IMR-90 (cell line): ENCODE results near the gene DEK. TPM values are rescaled to one million over a fixed set of nuclear protein-coding genes. Genes with fewer than 3 reads are reported as not detected.

Source experiments
- ATAC-seq: fragments of 200-7000 bp; cut with Tn5 transposase; 2 replicates; pipeline ENCODE4 v1.9.1; 2020; ENCODE audit warnings: low read depth, mild to moderate bottlenecking, moderate library complexity
- BruUV-seq: library from RNA; stranded (reverse); fragments of 400-500 nt; replicated peaks from 2 replicates; lab custom pipeline; 2021; lab: Mats Ljungman, UMichigan
- CTCF ChIA-PET: fragments of 300-600 bp; formaldehyde crosslinking; extraction: SDS; loops from one replicate; lab custom pipeline; 2021; ENCODE audit warnings: antibody characterized with exemption; lab: Yijun Ruan, JAX
- POLR2A ChIA-PET: fragments of 300-600 bp; sonication (Branson Sonifier 250); formaldehyde crosslinking; loops from one replicate; lab custom pipeline; 2022; ENCODE audit warnings: antibody characterized with exemption; ENCODE audit not compliant: unreplicated experiment; lab: Charles Lee
- DNase-seq: peaks from one replicate; pipeline ENCODE4 v3.0.0; 2013
- H2AFZ ChIP-seq: replicated peaks from 2 replicates; pipeline ENCODE3; 2013; ENCODE audit warnings: low read length, mild to moderate bottlenecking; ENCODE audit not compliant: poor library complexity
- H2AK5ac ChIP-seq: 2 replicates; pipeline ENCODE4 v1.6.1; 2013; ENCODE audit warnings: low read depth, low read length, inconsistent platforms
- H2AK9ac ChIP-seq: replicated peaks from 2 replicates; pipeline ENCODE3; 2013; ENCODE audit warnings: mild to moderate bottlenecking, low read depth, low read length, moderate library complexity; ENCODE audit not compliant: poor library complexity
- H2BK120ac ChIP-seq: 2 replicates; pipeline ENCODE4 v1.6.1; 2013; ENCODE audit warnings: low read depth, low read length, inconsistent platforms
- H2BK15ac ChIP-seq: 3 replicates; pipeline ENCODE4 v1.6.1; 2013; ENCODE audit warnings: low read depth, low read length, inconsistent platforms
- H2BK20ac ChIP-seq: 2 replicates; pipeline ENCODE4 v1.6.1; 2013; ENCODE audit warnings: low read depth, mild to moderate bottlenecking, inconsistent platforms, low read length, moderate library complexity
- H2BK5ac ChIP-seq: 2 replicates; pipeline ENCODE4 v1.6.1; 2013; ENCODE audit warnings: mild to moderate bottlenecking, low read depth, low read length, inconsistent platforms; ENCODE audit not compliant: poor library complexity, severe bottlenecking
- H3K14ac ChIP-seq: replicated peaks from 2 replicates; pipeline ENCODE4 v1.6.1; 2013; ENCODE audit warnings: low read depth, low read length, inconsistent platforms
- H3K18ac ChIP-seq: 2 replicates; pipeline ENCODE4 v1.6.1; 2013; ENCODE audit warnings: low read depth, low read length, control low read depth
- H3K23ac ChIP-seq: 2 replicates; pipeline ENCODE4 v1.6.1; 2013; ENCODE audit warnings: low read depth, low read length, inconsistent platforms
- H3K27ac ChIP-seq: 2 replicates; pipeline ENCODE4 v1.5.1; 2013; ENCODE audit warnings: mild to moderate bottlenecking, control low read depth, low read length; ENCODE audit not compliant: insufficient read depth
- H3K27me3 ChIP-seq: 2 replicates; pipeline ENCODE4 v1.6.1; 2013; ENCODE audit warnings: low read length; ENCODE audit not compliant: control insufficient read depth, insufficient read depth
- H3K36me3 ChIP-seq: 2 replicates; pipeline ENCODE4 v1.6.1; 2013; ENCODE audit warnings: low read length, mixed read lengths; ENCODE audit not compliant: control insufficient read depth, insufficient read depth
- H3K4ac ChIP-seq: 2 replicates; pipeline ENCODE4 v1.6.1; 2013; ENCODE audit warnings: low read depth, low read length, inconsistent platforms
- H3K4me1 ChIP-seq: 2 replicates; pipeline ENCODE4 v1.6.1; 2013; ENCODE audit warnings: low read length, mixed read lengths; ENCODE audit not compliant: control insufficient read depth, insufficient read depth
- H3K4me2 ChIP-seq: 2 replicates; pipeline ENCODE4 v1.6.1; 2013; ENCODE audit warnings: low read depth, mild to moderate bottlenecking, control low read depth, low read length, moderate library complexity
- H3K4me3 ChIP-seq: 2 replicates; pipeline ENCODE4 v1.5.1; 2013; ENCODE audit warnings: low read depth, mild to moderate bottlenecking, control low read depth, low read length, moderate library complexity; ENCODE audit not compliant: insufficient read depth
- H3K56ac ChIP-seq: 2 replicates; pipeline ENCODE4 v1.6.1; 2013; ENCODE audit warnings: low read length, inconsistent platforms; ENCODE audit not compliant: insufficient read depth; ENCODE audit errors: extremely low read depth
- H3K79me1 ChIP-seq, 2 experiments: 2 replicates each; pipeline ENCODE4 v1.6.1; 2013; ENCODE audit warnings: low read length in 2 of 2, inconsistent platforms in 1 of 2, low read depth in 1 of 2
- H3K9ac ChIP-seq: 2 replicates; pipeline ENCODE4 v1.6.1; 2013; ENCODE audit warnings: low read depth, low read length, control low read depth
- H3K9me1 ChIP-seq: 2 replicates; pipeline ENCODE4 v1.6.1; 2013; ENCODE audit warnings: low read length, inconsistent platforms; ENCODE audit not compliant: insufficient read depth
- H3K9me3 ChIP-seq: 2 replicates; pipeline ENCODE4 v1.6.1; 2013; ENCODE audit warnings: low read length; ENCODE audit not compliant: control insufficient read depth, insufficient read depth
- H4K20me1 ChIP-seq: 2 replicates; pipeline ENCODE4 v1.6.1; 2013; ENCODE audit warnings: low read length, inconsistent platforms; ENCODE audit not compliant: insufficient read depth
- H4K5ac ChIP-seq: 2 replicates; pipeline ENCODE4 v1.6.1; 2013; ENCODE audit warnings: mild to moderate bottlenecking, low read depth, low read length, control low read depth
- H4K8ac ChIP-seq, 2 experiments: 2 replicates each; pipeline ENCODE4 v1.6.1; 2013; ENCODE audit warnings: low read depth in 2 of 2, low read length in 2 of 2, control low read depth in 1 of 2, inconsistent platforms in 1 of 2
- H4K91ac ChIP-seq: 2 replicates; pipeline ENCODE4 v1.6.1; 2013; ENCODE audit warnings: low read depth, low read length, inconsistent platforms; ENCODE audit not compliant: insufficient read depth
- BHLHE40 ChIP-seq: fragments of 150-350 bp; IDR thresholded peaks from 2 replicates; pipeline ENCODE4 v1.6.1; 2016; ENCODE audit warnings: mild to moderate bottlenecking, low read depth, low read length
- MAFK ChIP-seq: IDR thresholded peaks from 2 replicates; pipeline ENCODE4 v1.6.1; 2012; ENCODE audit warnings: low read depth, low read length, improper control_type of control experiment
- MAZ ChIP-seq: IDR thresholded peaks from 2 replicates; pipeline ENCODE4 v1.6.1; 2012; ENCODE audit warnings: low read depth, mild to moderate bottlenecking, low read length, improper control_type of control experiment, moderate library complexity, borderline replicate concordance
- MXI1 ChIP-seq: IDR thresholded peaks from 2 replicates; pipeline ENCODE4 v1.6.1; 2012; ENCODE audit warnings: low read depth, mild to moderate bottlenecking, low read length, moderate library complexity, borderline replicate concordance
- NFE2L2 ChIP-seq: fragments of 150-350 bp; IDR thresholded peaks from 2 replicates; pipeline ENCODE4 v1.6.1; 2016; ENCODE audit warnings: low read depth, mild to moderate bottlenecking, low read length
- POLR2A ChIP-seq: IDR thresholded peaks from 2 replicates; pipeline ENCODE4 v1.6.1; 2012; ENCODE audit warnings: mild to moderate bottlenecking, low read depth, low read length
- RAD21 ChIP-seq: IDR thresholded peaks from 2 replicates; pipeline ENCODE4 v1.6.1; 2012; ENCODE audit warnings: low read length, improper control_type of control experiment
- RCOR1 ChIP-seq: IDR thresholded peaks from 2 replicates; pipeline ENCODE4 v1.6.1; 2012; ENCODE audit warnings: mild to moderate bottlenecking, low read length, improper control_type of control experiment; ENCODE audit not compliant: insufficient replicate concordance
- RFX5 ChIP-seq: IDR thresholded peaks from 2 replicates; pipeline ENCODE4 v1.8.0; 2012; ENCODE audit warnings: low read depth, mild to moderate bottlenecking, low read length, moderate library complexity
- SMC3 ChIP-seq: fragments of 150-350 bp; IDR thresholded peaks from 2 replicates; pipeline ENCODE4 v1.6.1; 2016; ENCODE audit warnings: low read depth, mild to moderate bottlenecking, antibody characterized with exemption, low read length, moderate library complexity
- WGBS, 2 experiments: methylation state at CpG; one replicate each; pipeline versions ENCODE4 v1.1.5 to v1.1.7; 2013; ENCODE audit warnings: missing lambda C conversion rate in 2 of 2; ENCODE audit not compliant: insufficient read length in 1 of 2; ENCODE audit errors: extremely low coverage in 2 of 2; 5-methylcytosine and 5-hydroxymethylcytosine counted together
- dilution Hi-C: fragments of 300-500 bp; cut with HindIII; formaldehyde crosslinking; loops from one replicate; pipeline ENCODE4 v1.14.3; 2018; ENCODE audit warnings: low sequenced_read_pairs; ENCODE audit not compliant: unreplicated experiment
- in situ Hi-C: fragments of 300-500 bp; cut with MboI; formaldehyde crosslinking; loops from 3 replicates; pipeline ENCODE4 v1.14.3; 2019; ENCODE audit warnings: low sequenced_read_pairs, inconsistent platforms, mixed read lengths
- intact Hi-C: fragments of 100-400 bp; cut with micrococcal nuclease; formaldehyde crosslinking; loops from 2 replicates; pipeline ENCODE4 v1.10.0; 2022
- polyA plus RNA-seq, 3 experiments: library from polyadenylated mRNA; depleted of rRNA; stranded (reverse); fragments of >200 nt; gene quantifications; 2 replicates each; pipeline ENCODE4 v1.2.3, GENCODE V29; 2012; ENCODE audit warnings: low replicate concordance in 1 of 3
- total RNA-seq: library from RNA; depleted of rRNA; stranded (reverse); fragments of >200 nt; gene quantifications from 2 replicates; pipeline ENCODE4 v1.2.3, GENCODE V29; 2012
- TF ChIP-seq, protein P1 (sequence below): conservative IDR thresholded peaks from 2 replicates; pipeline ENCODE4 v1.5.1; 2012; ENCODE audit warnings: mild to moderate bottlenecking, low read depth, low read length, improper control_type of control experiment
- TF ChIP-seq, protein P2 (sequence below): fragments of 150-350 bp; IDR thresholded peaks from 2 replicates; pipeline ENCODE4 v1.6.1; 2016; ENCODE audit warnings: low read depth, mild to moderate bottlenecking, low read length, moderate library complexity, borderline replicate concordance

The DEK gene
- total and polyA plus RNA-seq, 2 of the 4 experiments (the other 2 are of a cell fraction): 33.5 to 37.1 TPM

- Histone ChIP-seq H3K56ac (no peak overlapping the region), H2AK9ac (no peak overlapping the region), H4K20me1 (no peaks in the 10 kb centered on the region), H4K8ac (no peak overlapping the region), H2AFZ (no peak overlapping the region), H3K23ac (no peak overlapping the region), H3K36me3 (no peaks in the 10 kb centered on the region), H3K9me3 (no peaks in the 10 kb centered on the region), H3K4me3 (no peak overlapping the region), H2BK5ac (no peak overlapping the region), H3K9me1 (no peaks in the 10 kb centered on the region; the same call in 1 of the 2 replicates), H3K9ac (no peak overlapping the region), H3K4me1 (no peaks in the 10 kb centered on the region), H4K91ac (no peak overlapping the region), H2BK120ac (no peak overlapping the region), H3K18ac (no peak overlapping the region), H3K27me3 (no peaks in the 10 kb centered on the region), H2BK15ac (no peak overlapping the region), H3K79me1 (no peaks in the 10 kb centered on the region), H4K5ac (no peak overlapping the region), H2BK20ac (no peak overlapping the region), H3K4me2 (no peak overlapping the region), H3K14ac (no peak overlapping the region), H3K27ac (no peak overlapping the region), H3K4ac (no peak overlapping the region), H2AK5ac (no peak overlapping the region)
- intact Hi-C loops: no loop called here
- dilution Hi-C loops: no loop called here
- ChIA-PET POLR2A (no interaction called here), CTCF (no interaction called here)
- no CpG with 5 or more reads among the region's 6 CpGs for WGBS, 2 experiments
- ATAC-seq: no peak
- DNase-seq: peak; percentile 23
- BruUV-seq: no TSS peak
- in situ Hi-C loops: no loop called here
- peak; percentile 37; the same call in 1 of the 2 replicates for TF ChIP-seq NFE2L2
- TF ChIP-seq, protein P1, sequence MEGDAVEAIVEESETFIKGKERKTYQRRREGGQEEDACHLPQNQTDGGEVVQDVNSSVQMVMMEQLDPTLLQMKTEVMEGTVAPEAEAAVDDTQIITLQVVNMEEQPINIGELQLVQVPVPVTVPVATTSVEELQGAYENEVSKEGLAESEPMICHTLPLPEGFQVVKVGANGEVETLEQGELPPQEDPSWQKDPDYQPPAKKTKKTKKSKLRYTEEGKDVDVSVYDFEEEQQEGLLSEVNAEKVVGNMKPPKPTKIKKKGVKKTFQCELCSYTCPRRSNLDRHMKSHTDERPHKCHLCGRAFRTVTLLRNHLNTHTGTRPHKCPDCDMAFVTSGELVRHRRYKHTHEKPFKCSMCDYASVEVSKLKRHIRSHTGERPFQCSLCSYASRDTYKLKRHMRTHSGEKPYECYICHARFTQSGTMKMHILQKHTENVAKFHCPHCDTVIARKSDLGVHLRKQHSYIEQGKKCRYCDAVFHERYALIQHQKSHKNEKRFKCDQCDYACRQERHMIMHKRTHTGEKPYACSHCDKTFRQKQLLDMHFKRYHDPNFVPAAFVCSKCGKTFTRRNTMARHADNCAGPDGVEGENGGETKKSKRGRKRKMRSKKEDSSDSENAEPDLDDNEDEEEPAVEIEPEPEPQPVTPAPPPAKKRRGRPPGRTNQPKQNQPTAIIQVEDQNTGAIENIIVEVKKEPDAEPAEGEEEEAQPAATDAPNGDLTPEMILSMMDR: no peak
- TF ChIP-seq, protein P2, sequence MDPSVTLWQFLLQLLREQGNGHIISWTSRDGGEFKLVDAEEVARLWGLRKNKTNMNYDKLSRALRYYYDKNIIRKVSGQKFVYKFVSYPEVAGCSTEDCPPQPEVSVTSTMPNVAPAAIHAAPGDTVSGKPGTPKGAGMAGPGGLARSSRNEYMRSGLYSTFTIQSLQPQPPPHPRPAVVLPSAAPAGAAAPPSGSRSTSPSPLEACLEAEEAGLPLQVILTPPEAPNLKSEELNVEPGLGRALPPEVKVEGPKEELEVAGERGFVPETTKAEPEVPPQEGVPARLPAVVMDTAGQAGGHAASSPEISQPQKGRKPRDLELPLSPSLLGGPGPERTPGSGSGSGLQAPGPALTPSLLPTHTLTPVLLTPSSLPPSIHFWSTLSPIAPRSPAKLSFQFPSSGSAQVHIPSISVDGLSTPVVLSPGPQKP: no peak
- TF ChIP-seq POLR2A: no peak
- TF ChIP-seq BHLHE40: no peak
- TF ChIP-seq SMC3: no peak
- no peak for TF ChIP-seq RAD21
- TF ChIP-seq RFX5: no peak
- TF ChIP-seq RCOR1: no peak
- TF ChIP-seq MAZ: no peak
- TF ChIP-seq MXI1: no peak
- TF ChIP-seq MAFK: peak; percentile 18; the same call in 1 of the 2 replicates
Observed at GRCh38 chr6:18293076-18293904, 29.0 kb upstream of the DEK start.
